AG04450 (cell line): ENCODE measurements around the gene ADCK2. TPM values are rescaled to one million over a fixed set of nuclear protein-coding genes. Genes with fewer than 3 reads are reported as not detected.
A peak's percentile ranks its signal among the peaks of the same experiment; 100 is the strongest.

Experiments
- CTCF ChIA-PET: fragments of 300-600, 350-600 bp; formaldehyde crosslinking; extraction: SDS; loops from one replicate; lab custom pipeline; 2022; ENCODE audit warnings: antibody characterized with exemption, inconsistent platforms; lab: Charles Lee
- POLR2A ChIA-PET: fragments of 350-600 bp; formaldehyde crosslinking; extraction: SDS; loops from one replicate; lab custom pipeline; 2021; ENCODE audit warnings: antibody characterized with exemption, inconsistent platforms; lab: Yijun Ruan, JAX
- DNase-seq: peaks from one replicate; pipeline ENCODE4 v3.0.0-alpha.2; 2011; ENCODE audit warnings: low read depth, low spot score
- H3K27ac ChIP-seq: one replicate; pipeline ENCODE4 v1.5.1; 2012; ENCODE audit warnings: low read depth, low read length, control low read depth
- H3K27me3 ChIP-seq: one replicate; pipeline ENCODE4 v1.6.0; 2012; ENCODE audit warnings: low read length; ENCODE audit not compliant: control insufficient read depth, insufficient read depth
- H3K4me3 ChIP-seq: 2 replicates; pipeline ENCODE4 v1.5.1; 2011; ENCODE audit warnings: mild to moderate bottlenecking, low read depth, low read length, control low read depth
- H3K9me3 ChIP-seq: 2 replicates; pipeline ENCODE4 v1.5.1; 2012; ENCODE audit warnings: low read length; ENCODE audit not compliant: control insufficient read depth, insufficient read depth
- CTCF ChIP-seq: IDR thresholded peaks from 2 replicates; pipeline ENCODE4 v1.5.1; 2011; ENCODE audit warnings: low read depth, low read length, control low read depth, inconsistent platforms
- polyA plus RNA-seq: library from polyadenylated mRNA; depleted of rRNA; stranded (reverse); fragments of >200 nt; gene quantifications from 2 replicates; pipeline ENCODE4 v1.2.3, GENCODE V29; 2011

The ADCK2 gene
- polyA plus RNA-seq, 1 experiment = 8.2 TPM

GRCh38 chr7:140653319-140654108, 19.2 kb upstream of the ADCK2 start:
- peak; percentile 83 for DNase-seq
- no peaks in the 10 kb centered on the region for H3K27me3 ChIP-seq
- no peak overlapping the region for H3K4me3 ChIP-seq
- TF ChIP-seq CTCF = peak; percentile 90
- CTCF ChIA-PET = interaction anchor here (0.6 to 4.2 kb wide), 21 partner anchors 8 to 316 kb away, joined by 3 to 44 read pairs (median 4); partner anchors contain the start of gene MKRN1
- POLR2A ChIA-PET = interaction anchor here (0.7 kb wide), 1 partner anchor 21 kb away, joined by 5 read pairs; no protein-coding TSS in a partner anchor
- no peak overlapping the region for H3K27ac ChIP-seq
- no peaks in the 10 kb centered on the region for H3K9me3 ChIP-seq

- Histone ChIP-seq H3K27me3 (no peaks in the 10 kb centered on the region), H3K9me3 (no peaks in the 10 kb centered on the region), H3K4me3 (no peak overlapping the region), H3K27ac (no peak overlapping the region)
- no peak for TF ChIP-seq CTCF
- CTCF ChIA-PET = interaction anchor here (0.6 to 4.2 kb wide), 17 partner anchors 7 to 214 kb away, joined by 3 to 44 read pairs (median 5); partner anchors contain the start of gene MKRN1
- POLR2A ChIA-PET = no interaction called here
- DNase-seq = no peak
Observed at GRCh38 chr7:140654109-140654387, 18.7 kb upstream of the ADCK2 start.

GRCh38 chr7:140654661-140655060, 18.1 kb upstream of the ADCK2 start:
- Histone ChIP-seq H3K27ac (peak overlapping the region; percentile 31), H3K9me3 (no peaks in the 10 kb centered on the region), H3K4me3 (no peak overlapping the region), H3K27me3 (no peaks in the 10 kb centered on the region)
- no peak for TF ChIP-seq CTCF
- ChIA-PET POLR2A (no interaction called here), CTCF (interaction anchor here (0.6 to 4.2 kb wide), 4 partner anchors 22 to 215 kb away, joined by 4 to 44 read pairs (median 24); no protein-coding TSS in a partner anchor)
- no peak for DNase-seq

- ChIA-PET CTCF (interaction anchor here (1.2 to 2.6 kb wide), 4 partner anchors 19 to 180 kb away, joined by 4 to 18 read pairs (median 6); no protein-coding TSS in a partner anchor), POLR2A (interaction anchor here (0.6 kb wide), 1 partner anchor 47 kb away, joined by 4 read pairs; no protein-coding TSS in a partner anchor)
- H3K27ac ChIP-seq = no peak overlapping the region
Observed at GRCh38 chr7:140655511-140656408, 17.0 kb upstream of the ADCK2 start.

More at GRCh38 chr7:140655511-140656408, 17.0 kb upstream of the ADCK2 start:
- TF ChIP-seq CTCF = no peak
- H3K9me3 ChIP-seq = no peaks in the 10 kb centered on the region
- no peak for DNase-seq
- no peaks in the 10 kb centered on the region for H3K27me3 ChIP-seq
- H3K4me3 ChIP-seq = no peak overlapping the region
